SK-N-SH treated with all-trans-retinoic acid at 6 μM for 48 hours (cell line): Measurements from ENCODE around the gene WHRN.

Experiments used
- CSDC2 ChIP-seq: fragments of 250-450 bp; sonication (Bioruptor Pico); IDR thresholded peaks from 2 replicates; pipeline ENCODE4 v1.5.0; 2020; ENCODE audit warnings: mild to moderate bottlenecking, moderate library complexity
- GLIS3 ChIP-seq: fragments of 250-450 bp; sonication (Bioruptor Pico); IDR thresholded peaks from 2 replicates; pipeline ENCODE4 v1.5.0; 2020; ENCODE audit warnings: mild to moderate bottlenecking, moderate library complexity
- RARB ChIP-seq: fragments of 250-450 bp; sonication (Bioruptor Pico); IDR thresholded peaks from 2 replicates; pipeline ENCODE4 v1.8.0; 2021; ENCODE audit warnings: mild to moderate bottlenecking, moderate library complexity
- TCF4 ChIP-seq: fragments of 250-450 bp; sonication (Bioruptor Pico); IDR thresholded peaks from 2 replicates; pipeline ENCODE4 v1.8.0; 2021; ENCODE audit warnings: mild to moderate bottlenecking, moderate library complexity, borderline replicate concordance
- TOX ChIP-seq: fragments of 250-450 bp; sonication (Bioruptor Pico); IDR thresholded peaks from 2 replicates; pipeline ENCODE4 v1.8.0; 2021; ENCODE audit warnings: mild to moderate bottlenecking, moderate library complexity, borderline replicate concordance
- ZC3H10 ChIP-seq: fragments of 250-450 bp; sonication (Bioruptor Pico); IDR thresholded peaks from 2 replicates; pipeline ENCODE4 v1.5.1; 2021; ENCODE audit warnings: mild to moderate bottlenecking, moderate library complexity
- ZFP3 ChIP-seq: fragments of 250-450 bp; sonication (Bioruptor Pico); IDR thresholded peaks from 2 replicates; pipeline ENCODE4 v1.5.0; 2020; ENCODE audit warnings: mild to moderate bottlenecking, moderate library complexity
- TF ChIP-seq, protein P1 (sequence below): fragments of 250-450 bp; sonication (Bioruptor Pico); IDR thresholded peaks from 2 replicates; pipeline ENCODE4 v1.8.0; 2020; ENCODE audit warnings: mild to moderate bottlenecking, moderate library complexity, borderline replicate concordance
- TF ChIP-seq, protein P2 (sequence below): fragments of 250-450 bp; sonication (Bioruptor Pico); IDR thresholded peaks from 2 replicates; pipeline ENCODE4 v1.8.0; 2021; ENCODE audit warnings: low read depth, mild to moderate bottlenecking, moderate library complexity, borderline replicate concordance

DNA sequence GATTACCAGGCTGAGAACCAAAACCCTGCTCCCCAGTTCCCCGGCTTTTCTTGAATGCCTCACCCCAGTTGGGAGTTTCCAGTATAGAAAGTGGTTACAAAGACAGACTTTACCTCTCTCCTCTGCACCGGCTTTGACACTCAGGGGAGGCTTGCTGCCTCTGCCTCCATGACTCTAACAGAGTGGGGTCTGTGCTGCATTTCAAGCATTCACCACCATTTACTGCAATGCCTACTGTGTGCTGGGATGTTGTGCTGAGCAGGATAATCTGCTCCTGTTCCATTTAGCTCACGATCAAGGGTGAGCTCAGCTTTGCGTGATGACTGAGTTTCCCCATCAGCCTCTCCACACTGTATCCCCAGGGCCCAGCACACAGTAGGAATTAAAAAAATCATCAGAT lies 77.6 kb downstream of the WHRN start:
- TF ChIP-seq CSDC2 (CRISPR knock-in tag): no peak
- no peak for TF ChIP-seq ZC3H10
- no peak for TF ChIP-seq RARB (CRISPR knock-in tag)
- no peak for TF ChIP-seq TCF4 (CRISPR knock-in tag)
- TF ChIP-seq, protein P1, sequence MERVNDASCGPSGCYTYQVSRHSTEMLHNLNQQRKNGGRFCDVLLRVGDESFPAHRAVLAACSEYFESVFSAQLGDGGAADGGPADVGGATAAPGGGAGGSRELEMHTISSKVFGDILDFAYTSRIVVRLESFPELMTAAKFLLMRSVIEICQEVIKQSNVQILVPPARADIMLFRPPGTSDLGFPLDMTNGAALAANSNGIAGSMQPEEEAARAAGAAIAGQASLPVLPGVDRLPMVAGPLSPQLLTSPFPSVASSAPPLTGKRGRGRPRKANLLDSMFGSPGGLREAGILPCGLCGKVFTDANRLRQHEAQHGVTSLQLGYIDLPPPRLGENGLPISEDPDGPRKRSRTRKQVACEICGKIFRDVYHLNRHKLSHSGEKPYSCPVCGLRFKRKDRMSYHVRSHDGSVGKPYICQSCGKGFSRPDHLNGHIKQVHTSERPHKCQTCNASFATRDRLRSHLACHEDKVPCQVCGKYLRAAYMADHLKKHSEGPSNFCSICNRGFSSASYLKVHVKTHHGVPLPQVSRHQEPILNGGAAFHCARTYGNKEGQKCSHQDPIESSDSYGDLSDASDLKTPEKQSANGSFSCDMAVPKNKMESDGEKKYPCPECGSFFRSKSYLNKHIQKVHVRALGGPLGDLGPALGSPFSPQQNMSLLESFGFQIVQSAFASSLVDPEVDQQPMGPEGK (CRISPR knock-in tag): no peak
- no peak for TF ChIP-seq TOX (CRISPR knock-in tag)
- no peak for TF ChIP-seq GLIS3 (CRISPR knock-in tag)
- TF ChIP-seq ZFP3: no peak
- TF ChIP-seq, protein P2, sequence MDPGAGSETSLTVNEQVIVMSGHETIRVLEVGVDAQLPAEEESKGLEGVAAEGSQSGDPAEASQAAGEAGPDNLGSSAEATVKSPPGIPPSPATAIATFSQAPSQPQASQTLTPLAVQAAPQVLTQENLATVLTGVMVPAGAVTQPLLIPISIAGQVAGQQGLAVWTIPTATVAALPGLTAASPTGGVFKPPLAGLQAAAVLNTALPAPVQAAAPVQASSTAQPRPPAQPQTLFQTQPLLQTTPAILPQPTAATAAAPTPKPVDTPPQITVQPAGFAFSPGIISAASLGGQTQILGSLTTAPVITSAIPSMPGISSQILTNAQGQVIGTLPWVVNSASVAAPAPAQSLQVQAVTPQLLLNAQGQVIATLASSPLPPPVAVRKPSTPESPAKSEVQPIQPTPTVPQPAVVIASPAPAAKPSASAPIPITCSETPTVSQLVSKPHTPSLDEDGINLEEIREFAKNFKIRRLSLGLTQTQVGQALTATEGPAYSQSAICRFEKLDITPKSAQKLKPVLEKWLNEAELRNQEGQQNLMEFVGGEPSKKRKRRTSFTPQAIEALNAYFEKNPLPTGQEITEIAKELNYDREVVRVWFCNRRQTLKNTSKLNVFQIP (CRISPR knock-in tag): no peak
